GM23338 (cell line): Measurements from ENCODE around the gene IGSF9B. TPM values are rescaled to one million over a fixed set of nuclear protein-coding genes. Genes with fewer than 3 reads are reported as not detected.

Experiments used
- ATAC-seq: fragments of 200-7000 bp; cut with Tn5 transposase; 3 replicates; pipeline ENCODE4 v1.9.1; 2020
- DNase-seq: peaks from one replicate; pipeline ENCODE4 v3.0.0-alpha.2; 2015; ENCODE audit warnings: low spot score
- H2AFZ ChIP-seq: fragments of 200-600 bp; sonication (generic); 2 replicates; pipeline ENCODE4 v1.8.0; 2016; ENCODE audit warnings: antibody characterized with exemption, mild to moderate bottlenecking, moderate library complexity
- H3F3A ChIP-seq: fragments of 200-600 bp; sonication (generic); replicated peaks from 2 replicates; pipeline ENCODE4 v1.8.0; 2017; ENCODE audit warnings: antibody characterized with exemption, mixed run types, low read depth
- H3K27ac ChIP-seq: fragments of 200-600 bp; sonication (generic); 2 replicates; pipeline ENCODE4 v1.6.1; 2016; ENCODE audit warnings: low read depth
- H3K27me3 ChIP-seq: fragments of 200-600 bp; sonication (generic); 2 replicates; pipeline ENCODE4 v1.8.0; 2016; ENCODE audit warnings: mild to moderate bottlenecking, mixed run types, moderate library complexity; ENCODE audit not compliant: insufficient read depth
- H3K36me3 ChIP-seq: fragments of 200-600 bp; sonication (generic); 2 replicates; pipeline ENCODE4 v1.8.0; 2016; ENCODE audit warnings: mild to moderate bottlenecking; ENCODE audit not compliant: insufficient read depth
- H3K4me1 ChIP-seq: fragments of 200-600 bp; sonication (generic); 2 replicates; pipeline ENCODE4 v1.8.0; 2016; ENCODE audit warnings: mild to moderate bottlenecking, moderate library complexity; ENCODE audit not compliant: insufficient read depth
- H3K4me2 ChIP-seq: fragments of 200-600 bp; sonication (generic); 2 replicates; pipeline ENCODE4 v1.7.1; 2017; ENCODE audit warnings: mixed run types
- H3K4me3 ChIP-seq: fragments of 200-600 bp; sonication (generic); 2 replicates; pipeline ENCODE4 v1.6.1; 2016; ENCODE audit warnings: mixed run types
- H3K79me2 ChIP-seq: fragments of 200-600 bp; sonication (generic); replicated peaks from 2 replicates; pipeline ENCODE4 v1.8.0; 2017; ENCODE audit warnings: mild to moderate bottlenecking; ENCODE audit not compliant: insufficient read depth
- H3K9me2 ChIP-seq: fragments of 200-600 bp; sonication (generic); 2 replicates; pipeline ENCODE4 v1.8.0; 2017; ENCODE audit not compliant: insufficient read depth
- H4K20me1 ChIP-seq: fragments of 200-600 bp; sonication (generic); replicated peaks from 2 replicates; pipeline ENCODE4 v1.8.0; 2017; ENCODE audit warnings: mild to moderate bottlenecking; ENCODE audit not compliant: insufficient read depth
- H3K27ac Mint-ChIP-seq: 2 replicates; pipeline ENCODE4 v1.8.0; 2020; ENCODE audit warnings: inconsistent platforms, mild to moderate bottlenecking, moderate library complexity, mixed read lengths
- H3K27me3 Mint-ChIP-seq: 3 replicates; pipeline ENCODE4 v1.8.0; 2022; ENCODE audit warnings: low read depth, mild to moderate bottlenecking, moderate library complexity, mixed read lengths, inconsistent platforms; ENCODE audit not compliant: insufficient read depth, poor library complexity
- H3K36me3 Mint-ChIP-seq: 3 replicates; pipeline ENCODE4 v1.8.0; 2021; ENCODE audit warnings: low read depth, mild to moderate bottlenecking, inconsistent platforms, moderate library complexity, mixed read lengths
- H3K4me1 Mint-ChIP-seq: 3 replicates; pipeline ENCODE4 v1.8.0; 2020; ENCODE audit warnings: mild to moderate bottlenecking, inconsistent platforms, mixed read lengths
- H3K4me3 Mint-ChIP-seq: 3 replicates; pipeline ENCODE4 v1.8.0; 2021; ENCODE audit warnings: moderate library complexity, mild to moderate bottlenecking, inconsistent platforms, mixed read lengths
- H3K9me3 Mint-ChIP-seq: 3 replicates; pipeline ENCODE4 v1.8.0; 2020; ENCODE audit warnings: moderate library complexity, mild to moderate bottlenecking, inconsistent platforms, mixed read lengths
- EZH2 ChIP-seq: fragments of 200-600 bp; sonication (generic); IDR thresholded peaks from one replicate; pipeline ENCODE4 v1.8.0; 2017; ENCODE audit warnings: antibody characterized with exemption, mild to moderate bottlenecking, low read depth; ENCODE audit not compliant: unreplicated experiment
- EZH2phosphoT487 ChIP-seq: fragments of 200-600 bp; sonication (generic); IDR thresholded peaks from one replicate; pipeline ENCODE4 v1.8.1; 2018; ENCODE audit warnings: antibody characterized with exemption; ENCODE audit not compliant: unreplicated experiment
- JUNB ChIP-seq: IDR thresholded peaks from one replicate; pipeline ENCODE4 v1.6.1; 2016; ENCODE audit warnings: antibody characterized with exemption; ENCODE audit not compliant: unreplicated experiment
- NANOG ChIP-seq: IDR thresholded peaks from 2 replicates; pipeline ENCODE4 v1.6.1; 2016; ENCODE audit warnings: antibody characterized with exemption, borderline replicate concordance
- POLR2AphosphoS5 ChIP-seq: IDR thresholded peaks from 2 replicates; pipeline ENCODE4 v1.6.1; 2016; ENCODE audit warnings: antibody characterized with exemption, low read depth
- STAT1 ChIP-seq: IDR thresholded peaks from one replicate; pipeline ENCODE4 v1.6.1; 2016; ENCODE audit warnings: antibody characterized with exemption; ENCODE audit not compliant: unreplicated experiment
- ZNF331 ChIP-seq: fragments of 250-450 bp; sonication (Bioruptor Pico); IDR thresholded peaks from 2 replicates; pipeline ENCODE4 v1.5.0; 2020; ENCODE audit warnings: low read depth, mild to moderate bottlenecking, moderate library complexity
- polyA plus RNA-seq: library from polyadenylated mRNA; unstranded; fragments of >200 nt; fragmentation: Nextera tagmentation; extraction: Ambion mirVana; gene quantifications from 2 replicates; pipeline ENCODE4 v1.2.1, GENCODE V29; 2016
- total RNA-seq: library from RNA; depleted of rRNA; stranded (reverse); fragments of >200 nt; shearing (Covaris generic); gene quantifications from 2 replicates; pipeline ENCODE4 v1.2.3, GENCODE V29; 2014
- TF ChIP-seq, protein P1 (sequence below), 2 experiments: fragments of 200-600 bp in 1 of 2; sonication (generic) in 1 of 2; conservative IDR thresholded peaks; 2 replicates each; pipeline versions ENCODE4 v1.5.1 to v1.6.1; 2016 to 2017; ENCODE audit warnings: antibody characterized with exemption in 2 of 2, low read depth in 2 of 2, mild to moderate bottlenecking in 2 of 2, moderate library complexity in 1 of 2
- TF ChIP-seq, protein P2 (sequence below): IDR thresholded peaks from 2 replicates; pipeline ENCODE4 v1.6.1; 2016; ENCODE audit warnings: antibody characterized with exemption

Gene IGSF9B
- total and polyA plus RNA-seq, 2 experiments from 2014 or later = 8.7 to 51.2 TPM

DNA sequence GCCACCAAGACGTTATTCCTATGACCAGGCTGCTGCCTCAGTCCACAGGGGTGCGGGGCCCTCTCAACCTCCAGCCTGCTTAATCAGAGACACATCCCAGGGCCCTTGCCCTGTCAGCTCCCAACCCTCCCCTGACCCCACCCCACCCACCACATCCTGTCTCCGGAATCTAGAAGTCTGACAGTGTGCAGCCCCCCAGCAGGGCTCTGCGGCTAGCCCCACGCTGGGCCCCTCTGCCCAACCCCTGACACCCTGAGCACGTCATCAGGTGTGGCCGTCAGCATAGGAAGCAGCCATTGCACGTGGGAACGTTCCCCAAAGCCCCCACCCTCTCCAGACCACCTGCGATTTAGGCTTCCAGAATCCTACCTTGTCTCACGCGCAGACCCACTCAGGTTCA is 34.3 kb upstream of the IGSF9B start (continued):
- TF ChIP-seq, protein P1, sequence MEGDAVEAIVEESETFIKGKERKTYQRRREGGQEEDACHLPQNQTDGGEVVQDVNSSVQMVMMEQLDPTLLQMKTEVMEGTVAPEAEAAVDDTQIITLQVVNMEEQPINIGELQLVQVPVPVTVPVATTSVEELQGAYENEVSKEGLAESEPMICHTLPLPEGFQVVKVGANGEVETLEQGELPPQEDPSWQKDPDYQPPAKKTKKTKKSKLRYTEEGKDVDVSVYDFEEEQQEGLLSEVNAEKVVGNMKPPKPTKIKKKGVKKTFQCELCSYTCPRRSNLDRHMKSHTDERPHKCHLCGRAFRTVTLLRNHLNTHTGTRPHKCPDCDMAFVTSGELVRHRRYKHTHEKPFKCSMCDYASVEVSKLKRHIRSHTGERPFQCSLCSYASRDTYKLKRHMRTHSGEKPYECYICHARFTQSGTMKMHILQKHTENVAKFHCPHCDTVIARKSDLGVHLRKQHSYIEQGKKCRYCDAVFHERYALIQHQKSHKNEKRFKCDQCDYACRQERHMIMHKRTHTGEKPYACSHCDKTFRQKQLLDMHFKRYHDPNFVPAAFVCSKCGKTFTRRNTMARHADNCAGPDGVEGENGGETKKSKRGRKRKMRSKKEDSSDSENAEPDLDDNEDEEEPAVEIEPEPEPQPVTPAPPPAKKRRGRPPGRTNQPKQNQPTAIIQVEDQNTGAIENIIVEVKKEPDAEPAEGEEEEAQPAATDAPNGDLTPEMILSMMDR (conservative IDR thresholded peaks at IDR 0.05; ENCODE audit: low read depth in 2 of 2) = no peak
- TF ChIP-seq EZH2phosphoT487 = no peak
- TF ChIP-seq ZNF331 (CRISPR knock-in tag) = no peak
- TF ChIP-seq JUNB = no peak
- no peak for TF ChIP-seq STAT1
- TF ChIP-seq EZH2 = no peak

DNA sequence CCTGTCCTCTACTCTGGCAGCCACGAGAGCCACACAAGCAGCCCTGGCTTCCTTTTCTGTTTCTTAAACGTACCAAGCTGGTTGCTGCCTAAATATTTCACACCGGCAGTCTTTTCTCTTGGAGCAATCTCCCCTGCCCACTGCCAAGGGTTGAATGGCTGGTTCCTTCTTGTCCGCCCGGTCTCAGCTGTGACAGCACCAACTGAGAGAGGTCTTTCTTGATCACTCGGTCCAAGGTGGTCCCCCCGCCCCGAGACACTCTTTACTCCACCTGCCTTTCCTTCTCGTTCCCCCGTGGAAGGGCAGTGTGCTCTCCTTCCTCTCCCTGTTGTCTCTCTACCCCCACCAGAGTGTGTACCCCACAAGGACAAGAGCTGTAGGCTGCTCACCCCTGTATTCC is 33.7 kb upstream of the IGSF9B start:
- no peaks in the 10 kb centered on the region for H3K4me1 ChIP-seq

DNA sequence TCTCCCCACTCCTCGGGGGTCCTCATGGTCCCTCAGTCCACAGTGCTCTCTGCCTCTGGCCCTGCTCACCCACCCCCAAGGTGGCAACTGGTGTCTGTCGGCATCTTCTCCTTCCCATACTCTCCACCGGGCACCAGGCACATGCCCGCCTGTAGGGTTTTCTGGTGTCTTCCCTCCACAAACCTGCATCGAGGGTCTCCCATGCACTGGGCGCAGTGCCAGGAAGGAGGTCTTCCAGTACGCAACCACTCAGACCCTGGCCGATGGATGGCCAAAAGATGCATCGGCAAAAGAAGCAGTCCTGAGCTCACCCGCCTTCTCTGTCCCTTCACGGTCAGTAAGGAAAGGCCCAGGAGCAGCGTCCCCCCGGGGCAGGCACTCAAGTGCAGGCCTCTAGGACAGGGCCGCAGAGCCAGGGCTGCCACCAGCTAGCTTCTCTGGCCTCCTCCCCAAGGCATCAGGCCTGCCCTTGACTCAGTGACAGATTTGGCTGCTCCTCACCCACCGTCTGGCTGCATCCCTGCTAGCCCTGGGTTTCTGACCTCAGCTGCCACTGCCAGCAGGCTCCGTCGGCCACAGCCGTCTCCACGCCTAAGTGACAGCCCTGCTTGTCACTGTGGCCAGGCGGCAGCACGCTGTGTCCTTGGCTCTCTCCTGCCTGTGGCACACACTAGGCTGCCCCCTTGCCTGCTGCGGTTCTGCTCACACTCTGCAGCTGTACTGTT is 32.1 kb upstream of the IGSF9B start:
- H3K27ac ChIP-seq = no peak overlapping the region
- DNase-seq (no peak), ATAC-seq (no peak; the same call in 2 of the 3 replicates)
- no peaks in the 10 kb centered on the region; the same call in 1 of the 2 replicates for H4K20me1 ChIP-seq
- no peaks in the 10 kb centered on the region for H3K36me3 ChIP-seq
- no peaks in the 10 kb centered on the region for H3K79me2 ChIP-seq
- TF ChIP-seq EZH2 (no peak), NANOG (no peak), JUNB (no peak), POLR2AphosphoS5 (no peak)
- TF ChIP-seq, protein P2, sequence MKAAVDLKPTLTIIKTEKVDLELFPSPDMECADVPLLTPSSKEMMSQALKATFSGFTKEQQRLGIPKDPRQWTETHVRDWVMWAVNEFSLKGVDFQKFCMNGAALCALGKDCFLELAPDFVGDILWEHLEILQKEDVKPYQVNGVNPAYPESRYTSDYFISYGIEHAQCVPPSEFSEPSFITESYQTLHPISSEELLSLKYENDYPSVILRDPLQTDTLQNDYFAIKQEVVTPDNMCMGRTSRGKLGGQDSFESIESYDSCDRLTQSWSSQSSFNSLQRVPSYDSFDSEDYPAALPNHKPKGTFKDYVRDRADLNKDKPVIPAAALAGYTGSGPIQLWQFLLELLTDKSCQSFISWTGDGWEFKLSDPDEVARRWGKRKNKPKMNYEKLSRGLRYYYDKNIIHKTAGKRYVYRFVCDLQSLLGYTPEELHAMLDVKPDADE = no peak
- TF ChIP-seq, protein P1 (conservative IDR thresholded peaks at IDR 0.05; ENCODE audit: low read depth in 2 of 2) = no peak
- Mint-ChIP-seq H3K4me1 (peaks cover 18% of the 10 kb centered on the region), H3K36me3 (no peaks in the 10 kb centered on the region), H3K9me3 (no peaks in the 10 kb centered on the region), H3K27ac (no peak overlapping the region), H3K4me3 (no peak overlapping the region), H3K27me3 (peaks cover 14% of the 10 kb centered on the region)
- no peak overlapping the region for H3K4me2 ChIP-seq
- no peaks in the 10 kb centered on the region for H3F3A ChIP-seq
- H3K4me1 ChIP-seq = no peaks in the 10 kb centered on the region
- no peak overlapping the region for H2AFZ ChIP-seq
- H3K4me3 ChIP-seq = no peak overlapping the region
- no peaks in the 10 kb centered on the region for H3K27me3 ChIP-seq
- peaks cover 4% of the 10 kb centered on the region; the same call in 1 of the 2 replicates for H3K9me2 ChIP-seq

More for the DNA sequence above, 33.7 kb upstream of the IGSF9B start:
- ATAC-seq = no peak
- H3K36me3 ChIP-seq = no peaks in the 10 kb centered on the region
- no peaks in the 10 kb centered on the region for H3K79me2 ChIP-seq
- no peak overlapping the region for H3K27ac Mint-ChIP-seq
- no peak overlapping the region for H2AFZ ChIP-seq
- no peaks in the 10 kb centered on the region for H3K36me3 Mint-ChIP-seq
- H3K9me2 ChIP-seq = peaks cover 4% of the 10 kb centered on the region; the same call in 1 of the 2 replicates
- no peaks in the 10 kb centered on the region for H3K9me3 Mint-ChIP-seq
- DNase-seq = no peak
- TF ChIP-seq EZH2phosphoT487 = no peak
- H3K27ac ChIP-seq = no peak overlapping the region
- H3K4me3 ChIP-seq = no peak overlapping the region
- peaks cover 16% of the 10 kb centered on the region for H3K27me3 Mint-ChIP-seq
- H3F3A ChIP-seq = no peaks in the 10 kb centered on the region
- H3K27me3 ChIP-seq = no peaks in the 10 kb centered on the region
- no peak overlapping the region for H3K4me2 ChIP-seq
- peaks cover 18% of the 10 kb centered on the region for H3K4me1 Mint-ChIP-seq
- no peak overlapping the region for H3K4me3 Mint-ChIP-seq
- no peaks in the 10 kb centered on the region; the same call in 1 of the 2 replicates for H4K20me1 ChIP-seq
